Fibroblast of upper back skin (primary cell): ENCODE data around the gene IMPG2.

Source experiments
- DNase-seq: peaks from one replicate; pipeline ENCODE4 v3.0.0-alpha.2; 2013

IMPG2 gene

GRCh38 chr3:101179637-101180036 is 140.7 kb downstream of the IMPG2 start:
- peak; percentile 69 for DNase-seq

- no peak for DNase-seq
Measured at GRCh38 chr3:101177577-101177976, 142.8 kb downstream of the IMPG2 start.
